Activated CD8-positive, alpha-beta memory T cell treated with anti-CD3 and anti-CD28 coated beads for 4 hours (primary cell): ENCODE data around the gene PLXDC1.

Source experiments
- DNase-seq, 2 donors: peaks; one replicate each; pipeline ENCODE4 v3.0.0-alpha.2; 2020; ENCODE audit warnings: low read depth in 2 of 2

PLXDC1 gene

DNA sequence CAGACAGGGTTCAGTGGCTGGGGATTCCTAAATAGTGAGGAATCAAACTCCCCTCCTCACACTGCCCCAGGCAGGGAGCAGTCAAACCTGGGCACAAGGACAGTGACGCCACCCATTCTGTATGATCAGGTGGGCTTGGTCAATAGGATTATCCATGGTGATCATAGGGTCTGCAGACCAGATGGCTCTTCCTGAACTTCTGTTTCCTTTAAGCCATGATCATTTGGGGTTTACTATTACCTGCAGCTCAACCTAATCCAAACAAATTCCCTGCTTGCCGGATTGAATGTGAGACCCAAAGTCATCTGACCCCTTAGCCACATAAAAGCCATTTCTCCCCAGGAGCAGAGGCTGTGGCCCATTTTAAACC lies 54.3 kb downstream of the PLXDC1 start:
- no peak for DNase-seq

DNA sequence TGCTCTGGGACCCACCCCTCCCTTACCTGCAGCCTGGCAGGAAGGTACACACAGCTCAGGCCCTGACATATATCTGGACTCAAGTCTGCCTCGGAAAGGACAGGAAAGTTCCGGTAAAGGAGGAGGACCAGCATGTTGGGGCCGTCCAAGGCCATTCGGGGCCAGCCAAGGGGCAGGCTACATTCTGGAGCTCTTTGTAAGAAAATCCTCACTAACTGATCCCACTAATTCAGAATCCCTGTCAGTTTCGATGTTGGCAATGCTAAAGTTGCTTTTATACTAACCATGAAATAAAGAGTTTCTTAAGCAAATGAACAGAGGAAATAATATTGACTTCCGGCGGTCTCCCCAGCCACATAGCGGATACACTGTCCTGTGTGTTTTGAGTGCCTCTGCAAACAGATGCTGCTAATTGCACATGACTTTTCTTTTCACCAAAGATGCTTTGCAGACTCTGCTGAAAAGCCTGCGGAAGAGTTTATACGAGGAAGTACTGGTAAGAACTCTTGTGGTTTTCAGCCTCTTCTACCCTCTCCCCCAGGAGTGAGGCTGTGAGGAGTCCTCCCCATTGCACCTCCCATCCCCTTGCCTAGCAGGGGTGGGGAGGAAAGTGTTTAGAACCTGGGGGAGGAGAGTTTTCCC lies 54.8 kb downstream of the PLXDC1 start:
- no peak for DNase-seq

DNA sequence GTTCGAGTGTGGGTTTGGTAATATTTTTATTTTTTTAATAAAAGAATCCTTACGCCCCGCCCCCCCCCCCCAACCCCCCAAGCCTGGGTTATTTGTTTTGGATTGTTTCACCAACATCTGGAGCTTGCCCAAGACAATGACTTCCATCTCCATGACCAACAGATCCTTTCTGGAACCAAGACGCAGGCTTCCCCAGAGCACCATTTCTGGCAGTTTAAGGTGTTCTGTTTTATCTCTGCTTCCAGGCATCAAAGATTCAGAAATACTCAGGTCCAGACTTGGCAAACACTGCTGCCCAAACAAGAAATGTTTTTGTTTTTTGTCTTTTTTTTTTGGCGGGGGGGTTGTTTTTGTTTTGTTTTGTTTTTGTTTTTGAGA lies 56.1 kb downstream of the PLXDC1 start:
- DNase-seq: no peak

DNA sequence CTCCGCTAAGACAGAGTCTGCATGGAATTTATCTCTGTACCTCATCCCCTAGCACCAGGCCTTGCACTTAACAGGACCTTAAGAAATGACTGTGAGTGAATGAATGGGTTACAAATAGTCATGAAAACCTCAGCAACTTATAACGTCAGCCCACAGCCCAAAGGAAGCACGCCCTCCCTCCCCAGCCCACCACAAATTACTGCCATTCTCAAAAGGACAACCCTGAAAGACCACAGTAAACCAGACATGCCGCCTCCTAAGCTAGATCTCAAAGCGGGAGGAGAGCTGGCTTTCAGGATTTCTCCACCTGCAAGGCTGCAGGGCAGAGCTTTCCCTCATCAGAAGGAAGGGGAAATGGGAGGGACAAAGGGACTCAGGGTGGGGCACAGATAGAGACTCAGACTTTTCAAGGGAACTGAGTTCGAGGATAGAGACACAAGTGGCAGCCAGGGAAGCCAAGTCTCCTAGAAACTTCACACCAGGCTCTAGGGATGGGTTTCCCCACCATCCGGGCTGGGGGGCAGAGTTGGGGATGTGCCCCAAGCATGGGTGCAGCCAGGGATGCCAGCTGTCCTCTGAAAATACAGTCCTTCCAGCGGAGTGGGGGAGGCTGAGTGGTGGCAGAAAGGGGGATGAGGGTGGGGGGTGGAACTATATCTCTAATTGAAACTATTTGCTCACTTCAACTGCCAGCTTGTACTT lies 56.7 kb downstream of the PLXDC1 start:
- peak in 1 of 2 donors; percentile 15 for DNase-seq

DNA sequence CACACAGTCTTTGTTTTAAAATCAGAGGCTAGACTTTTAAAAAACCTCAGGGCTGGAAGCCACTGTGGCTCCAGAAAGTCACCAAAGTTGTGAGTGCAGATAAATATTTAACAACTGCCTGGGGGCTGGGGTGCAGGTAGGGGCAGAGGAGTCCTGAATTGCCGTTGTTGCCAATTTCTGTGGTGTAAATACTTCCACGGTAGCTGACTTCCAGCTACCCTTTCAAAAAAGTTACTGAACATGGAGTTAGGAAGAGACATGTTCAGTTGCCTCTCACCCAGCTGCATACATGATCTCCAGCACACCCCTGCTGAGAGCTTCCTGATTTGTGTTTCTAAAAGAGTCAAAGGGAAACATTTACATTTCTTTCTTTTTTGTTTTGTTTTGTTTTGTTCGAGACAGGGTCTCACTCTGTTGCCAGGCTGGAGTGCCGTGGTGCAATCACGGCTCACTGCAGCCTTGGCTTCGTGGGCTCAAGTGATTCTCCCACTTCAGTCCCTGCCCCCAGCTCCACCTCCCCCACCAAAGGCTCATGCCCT lies 58.7 kb downstream of the PLXDC1 start:
- no peak for DNase-seq

DNA sequence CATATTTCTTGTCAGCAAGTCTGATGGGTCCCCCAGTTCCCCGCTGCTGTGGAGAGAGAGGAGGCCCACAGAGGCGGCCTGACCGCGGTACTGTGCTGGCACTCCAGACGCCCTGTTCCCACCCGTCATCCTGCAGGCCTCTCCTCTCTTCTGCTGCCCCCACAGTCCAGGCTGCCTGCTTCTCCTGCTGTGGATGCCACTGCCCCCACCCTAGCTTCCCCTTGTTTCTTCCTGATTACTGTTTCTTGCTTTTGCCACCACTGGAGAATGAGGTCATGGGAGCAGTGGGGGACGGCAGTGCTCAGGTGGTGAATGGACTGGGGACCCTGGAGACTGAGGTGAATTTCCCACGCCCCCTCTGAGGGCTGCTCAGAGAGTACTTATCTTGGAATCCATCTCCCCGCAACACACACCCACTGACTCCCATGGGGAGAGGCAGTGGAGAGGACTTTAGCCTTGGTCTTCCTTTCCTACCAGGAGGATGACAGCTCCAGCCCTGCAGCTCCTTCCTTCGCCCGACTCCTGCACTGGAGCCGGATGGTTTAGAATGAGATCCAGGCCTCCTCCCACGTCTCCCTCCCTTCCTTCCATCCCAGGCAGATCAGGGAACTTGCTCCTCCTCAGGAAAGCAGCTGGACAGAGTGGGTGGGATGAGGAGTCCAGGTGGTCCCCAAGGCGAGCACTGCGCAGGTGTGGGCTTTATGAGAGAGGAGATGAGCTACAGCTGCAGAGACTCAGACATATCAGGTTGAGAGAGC lies 60.4 kb downstream of the PLXDC1 start:
- DNase-seq: no peak

DNA sequence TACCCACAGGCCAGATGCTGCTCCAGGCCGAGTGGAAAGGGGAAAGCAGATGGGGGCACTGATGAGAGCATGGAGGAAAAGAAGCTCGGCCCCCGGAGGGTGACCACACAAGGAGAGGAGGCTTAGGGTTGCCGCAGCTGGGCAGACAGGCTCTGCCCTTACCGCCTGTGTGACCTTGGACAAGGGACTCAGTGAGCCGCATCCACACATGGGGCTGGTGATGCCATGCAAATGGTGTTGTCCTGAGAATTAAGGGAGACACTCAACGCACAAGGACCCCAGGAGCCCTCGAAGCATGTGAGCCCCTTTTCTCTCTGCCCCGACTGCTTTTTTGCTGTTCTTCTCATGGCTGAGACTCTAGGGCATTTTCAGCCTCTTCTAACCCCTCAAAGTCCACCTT lies 61.0 kb downstream of the PLXDC1 start:
- DNase-seq: no peak

DNA sequence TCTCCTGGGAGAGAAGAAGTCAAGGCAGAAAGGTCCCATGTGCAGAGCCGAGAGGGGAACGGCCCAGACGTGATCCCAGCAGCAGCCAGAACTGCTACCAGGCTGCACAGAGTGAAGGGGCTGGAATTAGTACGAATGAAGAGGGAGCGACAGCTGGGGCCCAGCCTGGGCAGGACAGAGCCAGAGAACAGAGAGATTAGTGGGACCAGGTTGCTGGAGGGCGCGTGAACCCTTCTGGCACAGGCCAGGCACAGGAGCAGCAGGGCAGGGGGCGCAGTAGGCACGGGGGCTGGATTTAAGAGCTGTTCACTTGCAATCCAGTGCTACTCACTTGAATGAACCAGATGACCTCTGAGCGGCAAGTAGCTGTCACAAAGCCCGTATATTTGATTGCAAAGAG lies 66.9 kb downstream of the PLXDC1 start:
- DNase-seq: no peak

DNA sequence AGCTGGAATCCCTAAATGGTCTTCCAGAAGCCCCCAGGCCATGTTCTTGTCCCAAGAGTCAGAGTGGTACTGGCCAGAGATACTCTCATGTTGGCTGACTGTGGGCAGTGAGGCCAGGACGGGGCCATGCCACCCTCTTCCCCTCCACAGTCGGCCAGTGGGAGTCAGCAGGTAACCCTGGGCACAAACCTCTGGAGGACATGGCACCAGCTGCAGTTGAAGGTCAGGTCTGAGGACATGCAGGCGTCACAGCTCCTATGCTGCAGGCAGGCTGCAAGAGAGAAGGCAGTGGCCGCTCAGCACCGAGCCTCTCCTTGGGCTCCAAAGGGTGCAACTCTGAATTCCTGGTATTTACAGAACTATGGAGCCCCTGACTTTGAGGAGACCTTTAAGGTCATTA lies 68.2 kb downstream of the PLXDC1 start:
- DNase-seq: no peak

DNA sequence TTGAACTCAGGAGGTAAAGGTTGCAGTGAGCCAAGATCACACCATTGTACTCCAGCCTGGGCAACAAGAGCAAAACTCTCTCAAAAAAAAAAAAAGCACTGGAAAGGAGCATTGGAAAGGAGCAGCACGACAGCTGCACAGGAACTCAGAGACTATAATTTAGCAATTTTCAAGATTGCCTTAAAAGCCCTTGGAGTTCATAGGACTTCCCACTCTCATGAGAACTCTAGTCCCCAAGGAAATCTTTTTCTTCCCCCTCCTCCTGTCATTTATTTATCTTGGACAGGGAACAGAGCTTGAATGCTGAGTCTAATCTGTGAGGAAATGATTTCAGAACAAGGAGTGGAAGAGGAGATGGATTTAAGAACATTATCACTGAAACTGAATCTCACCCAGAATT lies 69.0 kb downstream of the PLXDC1 start:
- no peak for DNase-seq

DNA sequence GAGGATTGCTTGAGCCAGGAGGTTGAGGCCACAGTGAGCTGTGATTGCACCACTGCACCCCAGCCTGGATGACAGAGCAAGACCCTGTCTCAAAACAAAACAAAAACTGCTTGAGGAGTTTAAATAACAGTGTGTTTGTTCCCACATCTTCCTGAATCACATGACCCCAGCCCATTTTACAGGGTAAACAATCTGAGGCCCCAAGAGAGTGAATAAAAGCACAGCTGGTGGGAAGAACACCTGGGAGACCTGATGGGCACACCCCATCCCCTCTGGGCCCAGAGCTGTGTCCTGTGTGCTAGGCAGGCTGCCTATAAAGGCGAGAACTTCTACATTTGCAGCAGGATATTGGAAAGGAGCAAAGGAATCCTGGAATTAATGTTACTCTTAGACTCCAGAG lies 69.6 kb downstream of the PLXDC1 start:
- DNase-seq: no peak

DNA sequence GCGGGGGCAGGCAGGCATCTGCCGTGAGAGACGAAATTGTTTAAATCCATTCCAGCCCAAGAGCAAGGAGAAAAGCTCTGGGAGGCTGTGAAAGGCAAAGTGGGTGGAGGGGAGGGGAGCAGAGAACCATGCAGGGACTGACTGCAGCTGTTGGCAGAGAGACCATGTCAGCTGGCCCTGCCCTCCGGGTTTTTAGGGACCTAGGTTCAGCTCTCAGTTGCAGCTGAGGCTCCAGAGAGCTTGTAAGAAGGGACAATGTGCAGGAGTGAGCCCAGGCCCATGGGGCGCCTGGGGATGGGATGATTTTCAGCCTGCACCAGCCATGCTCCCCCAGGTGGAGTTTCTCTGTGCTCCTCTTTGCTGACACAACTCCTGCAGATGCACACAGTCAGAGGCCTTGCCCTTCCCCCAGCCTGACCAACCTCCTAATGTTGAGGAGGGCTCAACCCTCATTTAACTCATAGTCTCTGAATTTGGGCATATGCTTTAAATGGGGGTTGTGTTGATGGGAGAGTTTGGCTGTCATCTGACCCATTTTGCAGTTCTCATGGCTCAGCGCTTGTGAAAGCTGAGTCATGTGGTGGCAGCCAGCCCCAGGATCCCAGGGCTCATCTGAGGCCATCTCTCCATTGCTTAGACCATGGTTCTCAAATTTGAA lies 70.9 kb downstream of the PLXDC1 start:
- no peak for DNase-seq

DNA sequence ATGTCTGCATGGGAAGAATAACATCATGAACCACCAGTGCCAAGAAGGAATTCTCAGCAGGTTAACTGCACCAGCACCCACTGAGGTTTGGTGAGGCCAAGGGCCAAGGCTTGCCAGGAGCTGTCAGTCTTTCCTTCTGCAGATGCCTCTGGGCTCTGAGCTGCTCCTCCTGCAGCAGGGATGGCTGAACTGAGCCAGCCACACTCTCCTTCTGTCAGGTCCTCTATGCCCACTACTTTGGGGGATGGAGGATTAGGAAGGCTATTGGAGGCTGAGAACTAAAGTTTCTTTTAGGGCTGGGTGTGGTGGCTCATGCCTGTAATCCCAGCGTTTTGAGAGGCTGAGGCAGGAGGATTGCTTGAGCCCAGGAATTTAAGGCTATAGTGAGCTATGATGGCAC lies 71.6 kb downstream of the PLXDC1 start:
- no peak for DNase-seq

DNA sequence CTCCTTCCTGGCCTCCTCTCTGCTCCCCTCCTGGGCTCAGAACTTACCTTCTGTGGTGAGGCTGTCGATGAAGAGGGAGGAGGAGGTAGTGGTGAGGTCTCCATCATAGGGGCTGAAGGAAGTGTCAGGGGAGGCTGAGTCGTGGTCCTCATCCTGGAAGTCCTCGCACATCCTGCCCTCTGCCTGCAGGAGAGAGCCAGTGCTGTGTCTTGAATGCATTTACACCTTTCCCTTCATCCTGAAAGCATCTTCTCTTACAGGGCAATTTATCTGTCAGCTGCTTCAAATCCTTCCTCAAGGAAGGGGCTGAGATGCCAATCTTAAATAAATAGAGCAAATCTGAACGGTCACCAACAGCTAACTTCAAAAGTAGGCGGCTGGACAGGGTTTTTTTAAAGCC lies 73.6 kb downstream of the PLXDC1 start:
- DNase-seq: no peak

DNA sequence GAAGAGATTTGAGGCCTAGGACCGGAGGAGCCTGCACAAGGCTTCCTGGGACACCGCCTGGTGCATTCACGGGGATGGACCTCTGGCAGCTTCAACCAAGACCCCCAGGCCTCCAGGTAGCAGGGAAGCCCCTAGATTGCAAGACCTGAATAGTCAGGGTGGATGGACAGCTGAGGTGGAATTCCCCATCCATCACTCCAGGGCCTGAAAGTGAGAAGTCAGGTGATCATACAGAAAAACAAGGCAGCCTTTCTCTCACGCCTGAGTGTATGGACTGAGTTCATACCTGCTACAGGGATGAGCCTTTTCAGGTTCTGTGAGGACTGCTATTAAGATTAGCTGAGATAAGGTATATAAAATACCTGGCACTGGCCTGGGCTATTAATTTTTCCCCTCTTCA lies 74.2 kb downstream of the PLXDC1 start:
- DNase-seq: no peak

DNA sequence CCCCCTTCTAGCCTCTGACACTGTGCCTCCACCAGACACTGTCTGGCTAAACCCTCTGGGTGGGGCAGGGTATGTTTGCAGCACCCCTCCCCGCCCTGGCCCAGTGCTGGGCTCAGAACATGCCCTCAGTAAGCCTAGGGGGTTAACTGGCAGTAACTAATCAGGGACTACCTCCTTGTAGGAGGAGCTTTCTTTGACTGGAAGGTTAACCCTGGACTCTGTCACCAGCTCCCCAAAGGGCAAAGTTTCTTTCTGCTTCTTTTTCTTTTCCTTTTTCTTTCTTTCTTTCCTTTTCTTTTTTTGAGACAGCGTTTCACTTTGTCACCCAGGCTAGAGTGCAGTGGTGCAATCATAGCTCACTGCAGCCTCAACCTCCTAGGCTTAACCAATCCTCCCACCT lies 76.8 kb downstream of the PLXDC1 start:
- DNase-seq: no peak

DNA sequence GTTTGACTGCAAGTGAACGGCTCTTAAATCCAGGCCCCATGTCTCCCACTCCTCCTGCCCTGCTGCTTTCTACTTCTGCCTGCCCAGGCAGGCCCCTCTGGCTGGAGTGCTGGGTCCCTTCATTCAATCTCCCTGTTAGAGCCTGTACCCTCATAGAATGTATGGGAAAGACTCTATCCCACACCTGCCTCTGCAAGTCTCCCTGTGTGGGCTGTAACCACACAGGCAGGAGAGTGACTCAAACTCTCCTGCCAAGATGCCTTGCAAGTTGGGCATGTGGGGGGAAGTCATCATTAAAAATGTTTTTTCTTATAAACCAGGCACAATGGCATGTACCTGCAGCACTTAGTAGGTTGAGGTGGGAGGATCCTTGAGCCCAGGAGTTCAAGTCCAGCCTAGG lies 77.5 kb downstream of the PLXDC1 start:
- DNase-seq: no peak

DNA sequence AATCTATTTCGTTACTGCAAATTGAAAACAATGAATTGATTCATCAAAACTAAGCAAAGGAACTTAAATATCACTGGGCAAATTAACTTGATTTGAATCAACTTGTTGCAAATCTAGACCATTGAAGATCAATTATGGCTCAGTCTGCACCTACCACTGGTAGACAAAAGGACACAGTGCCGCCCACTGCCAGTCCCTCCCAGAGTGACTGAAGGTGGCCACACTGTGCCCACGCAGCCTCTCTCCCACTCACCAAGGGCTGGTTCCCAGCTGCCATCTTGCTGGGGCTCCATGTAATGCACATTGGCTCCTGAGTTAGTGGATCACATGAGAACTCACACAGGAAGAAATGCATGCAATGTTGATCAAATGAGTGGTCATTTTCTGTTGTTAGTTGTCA lies 78.1 kb downstream of the PLXDC1 start:
- no peak for DNase-seq

DNA sequence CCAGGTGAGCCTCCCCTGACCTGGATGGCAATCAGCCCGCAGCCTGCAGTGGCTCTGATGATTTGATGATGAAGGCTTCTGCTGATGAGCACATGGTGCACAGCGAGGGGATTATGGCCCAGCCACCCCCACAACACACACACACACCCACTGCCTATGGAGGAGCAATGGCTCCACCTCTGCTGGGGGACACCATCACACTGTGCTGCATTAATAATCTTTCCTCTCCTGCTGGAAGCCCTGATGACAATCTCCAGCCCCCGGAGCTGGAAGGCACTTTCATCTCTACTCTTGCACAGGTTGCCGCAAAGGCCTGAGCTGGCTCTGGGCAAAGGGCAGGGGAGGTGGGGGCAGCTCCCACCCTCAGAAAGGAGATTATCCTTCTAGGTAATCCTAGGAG lies 79.9 kb downstream of the PLXDC1 start:
- no peak for DNase-seq

DNA sequence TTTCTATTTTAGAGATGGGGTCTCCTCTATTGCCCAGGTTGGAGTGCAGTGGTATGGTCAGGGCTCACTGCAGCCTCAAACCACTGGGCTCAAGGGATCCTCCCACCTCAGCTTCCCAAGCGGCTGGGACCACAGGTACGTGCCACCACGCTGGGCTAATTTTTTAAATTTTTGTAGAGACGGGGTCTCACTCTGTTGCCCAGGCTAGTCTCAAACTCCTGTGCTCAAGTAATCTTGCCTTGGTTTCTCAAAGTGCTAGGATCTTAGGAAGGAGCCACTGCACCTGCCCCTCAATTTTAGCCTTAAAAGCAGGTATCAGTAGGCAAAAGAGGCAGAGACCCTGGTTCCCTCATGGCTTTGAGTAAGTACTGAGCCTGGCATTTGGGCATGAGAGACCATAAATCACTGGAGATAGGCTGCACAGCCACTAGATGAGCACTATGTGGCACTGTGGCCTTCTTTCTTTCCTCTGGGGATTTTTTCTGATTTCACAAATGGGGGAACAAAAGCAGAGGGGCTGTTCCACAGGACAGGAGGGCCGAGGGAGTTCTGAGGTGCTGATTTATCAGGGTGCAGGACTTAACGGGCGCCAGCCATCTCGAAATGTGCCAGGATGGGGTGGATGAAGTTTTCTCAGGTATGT lies 82.2 kb downstream of the PLXDC1 start:
- no peak for DNase-seq

DNA sequence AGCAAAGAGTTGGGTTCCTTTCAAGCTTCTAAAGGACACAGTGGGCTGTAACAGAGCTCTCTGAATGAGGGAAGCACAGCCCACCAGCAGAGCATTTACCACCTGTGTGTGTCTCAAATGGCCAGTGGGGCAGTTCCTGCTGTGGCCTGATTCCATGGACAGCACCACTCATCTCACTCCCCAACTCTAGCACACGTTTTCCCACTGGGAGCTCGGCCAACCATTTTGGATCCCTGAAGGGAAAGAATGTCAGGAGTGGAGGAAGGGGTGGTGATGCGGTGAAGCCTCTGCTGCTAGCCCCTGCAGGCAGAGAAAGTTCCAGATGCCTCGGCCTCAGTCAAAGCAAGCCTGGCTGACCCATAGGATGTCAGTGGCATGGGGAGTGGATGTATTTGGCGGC lies 86.6 kb downstream of the PLXDC1 start:
- DNase-seq: no peak

DNA sequence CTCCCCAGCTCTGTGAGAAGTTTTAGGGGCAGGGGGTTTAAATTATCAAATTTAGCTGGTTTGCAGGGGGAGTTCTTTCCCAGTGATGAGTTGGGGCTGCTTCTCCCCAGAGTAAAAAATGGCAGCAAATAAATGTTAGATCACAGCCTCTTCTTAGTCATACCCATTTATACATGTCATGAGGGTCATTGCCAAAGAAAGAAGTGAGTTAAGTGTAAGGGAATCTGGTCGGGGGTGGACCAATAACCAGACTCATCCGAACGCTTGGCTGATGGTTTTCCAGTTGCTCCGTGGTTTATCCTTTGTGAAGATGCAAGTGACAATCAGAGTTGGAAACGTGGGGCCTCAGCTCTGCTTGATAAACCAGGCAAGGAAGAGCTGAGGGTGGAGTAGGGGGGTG lies 87.1 kb downstream of the PLXDC1 start:
- no peak for DNase-seq
